ENCODE results near the gene NFKB2.

Gene NFKB2

DNA sequence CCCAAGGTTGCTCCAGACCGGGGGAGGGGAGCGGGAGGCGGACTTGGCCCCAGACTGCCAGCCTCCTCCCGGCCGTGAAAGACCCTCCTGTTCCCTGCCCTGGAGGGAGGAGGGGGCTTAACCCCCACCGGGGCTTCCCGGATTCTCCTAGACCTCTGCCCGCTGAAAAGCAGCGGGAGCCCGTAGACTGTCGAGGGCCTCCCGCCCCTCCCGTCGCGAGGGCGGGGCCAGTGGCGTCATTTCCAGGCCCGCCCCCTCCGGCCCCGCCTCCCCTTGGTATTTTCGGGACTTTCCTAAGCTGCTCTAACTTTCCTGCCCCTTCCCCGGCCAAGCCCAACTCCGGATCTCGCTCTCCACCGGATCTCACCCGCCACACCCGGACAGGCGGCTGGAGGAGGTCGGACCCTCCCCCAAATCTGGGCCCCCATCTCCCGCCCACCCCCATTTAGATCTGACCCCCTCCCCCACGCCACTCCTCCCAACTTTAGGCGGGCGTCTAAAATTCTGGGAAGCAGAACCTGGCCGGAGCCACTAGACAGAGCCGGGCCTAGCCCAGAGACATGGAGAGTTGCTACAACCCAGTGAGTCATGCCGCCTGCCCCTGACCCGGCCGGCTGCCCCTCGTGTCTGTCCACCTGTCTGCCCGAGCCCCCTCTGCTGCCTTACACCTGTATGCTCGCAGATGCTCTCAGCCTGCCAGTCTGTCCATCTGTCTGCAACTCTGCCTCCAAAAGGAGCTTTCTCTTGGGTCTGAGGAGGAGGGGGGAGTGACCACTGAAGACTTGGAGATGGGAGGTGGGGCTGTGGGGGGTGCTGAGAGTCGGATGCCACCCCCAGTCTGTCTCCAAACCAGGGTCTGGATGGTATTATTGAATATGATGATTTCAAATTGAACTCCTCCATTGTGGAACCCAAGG, at the start of gene NFKB2:
Gene NFKB2, plus strand, starts transcription at position 306 of the 917 bp plus-strand sequence. Its CDS starts 255 bp downstream, at position 561.
- ATAC-seq (peak; percentile 33), DNase-seq (peak; percentile 95)

DNA sequence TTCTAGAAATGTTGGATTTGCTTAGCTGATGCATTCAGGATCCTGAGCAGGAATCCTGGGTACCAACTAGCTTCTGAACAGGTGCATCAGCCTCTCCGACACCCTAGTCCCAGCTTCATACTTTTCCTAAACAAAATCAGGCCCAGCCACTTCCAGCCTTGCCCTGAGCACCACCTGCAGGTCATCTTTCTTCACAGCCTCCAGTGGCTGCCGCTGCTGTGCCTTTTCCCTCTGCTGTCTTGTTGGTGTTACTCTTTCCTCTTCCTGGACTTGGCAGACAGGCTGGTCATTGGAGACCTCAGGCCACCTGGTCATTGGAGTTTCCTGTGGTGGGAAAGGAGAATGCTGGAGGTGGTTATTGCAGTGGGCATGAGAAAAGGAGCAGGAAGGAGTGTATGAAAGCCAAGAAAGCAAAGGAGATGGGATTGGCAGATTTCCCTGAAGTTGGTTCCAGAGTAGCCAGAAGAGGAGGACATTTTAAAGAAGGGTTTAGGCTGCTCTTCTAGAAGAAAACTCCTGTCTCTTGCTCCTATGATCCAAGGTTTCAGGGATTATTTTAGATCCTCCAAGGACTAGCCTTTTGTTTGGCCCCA, 48.2 kb upstream of the NFKB2 start:
- ATAC-seq (no peak), DNase-seq (peak; percentile 30)

DNA sequence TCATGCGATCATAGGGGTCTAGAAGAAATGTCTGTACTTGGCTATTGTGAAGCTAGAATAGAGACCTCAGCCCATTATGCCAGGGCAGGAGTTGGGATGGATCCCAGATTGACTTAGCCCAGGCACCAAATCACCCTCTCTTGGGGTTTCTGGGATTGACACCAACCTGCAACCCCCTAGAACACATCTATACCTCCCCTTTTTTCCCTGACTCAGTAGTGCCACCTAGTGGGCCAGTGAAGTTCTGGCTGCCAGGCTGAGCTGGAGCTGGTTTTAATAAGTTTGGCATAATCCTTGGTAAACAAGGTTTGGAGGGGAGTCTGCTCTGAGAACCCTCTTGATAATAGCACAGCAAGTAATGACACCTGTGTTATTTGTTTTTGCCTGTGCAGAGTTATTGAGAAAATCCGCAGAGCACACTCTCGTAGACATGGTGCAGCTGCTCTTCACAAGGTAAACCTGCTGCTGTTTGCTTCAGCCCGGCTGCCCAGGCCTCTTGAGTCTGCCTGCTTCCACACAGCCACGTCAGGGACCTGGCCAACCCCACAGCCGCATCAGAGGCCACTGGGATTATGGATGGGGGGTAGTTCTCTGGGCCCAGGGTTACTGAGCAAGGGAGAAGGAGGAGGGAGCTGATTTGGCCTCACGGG, 43.3 kb upstream of the NFKB2 start:
- DNase-seq, result peak; percentile 82
- ATAC-seq, result peak; percentile 68

DNA sequence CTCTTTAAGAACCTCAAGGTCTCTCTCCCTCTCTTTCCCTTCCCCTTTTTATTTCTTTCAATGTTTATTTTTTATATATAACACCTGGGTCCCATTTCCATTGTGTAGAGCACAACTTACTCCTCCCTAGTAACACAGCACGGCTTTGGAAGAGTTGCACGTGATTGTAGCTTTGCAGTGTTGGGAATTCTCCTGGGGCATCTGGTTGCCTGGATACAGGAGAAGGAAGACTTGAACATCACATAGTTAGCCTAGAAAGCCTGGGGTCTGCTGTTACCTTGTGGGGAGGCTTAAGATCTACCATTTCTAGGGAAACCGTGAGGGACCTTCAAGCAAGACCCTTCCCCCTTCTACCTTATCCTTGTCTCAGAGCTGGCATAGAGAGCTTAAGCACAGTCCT, 41.1 kb upstream of the NFKB2 start:
- no peak for DNase-seq
- no peak for ATAC-seq

DNA sequence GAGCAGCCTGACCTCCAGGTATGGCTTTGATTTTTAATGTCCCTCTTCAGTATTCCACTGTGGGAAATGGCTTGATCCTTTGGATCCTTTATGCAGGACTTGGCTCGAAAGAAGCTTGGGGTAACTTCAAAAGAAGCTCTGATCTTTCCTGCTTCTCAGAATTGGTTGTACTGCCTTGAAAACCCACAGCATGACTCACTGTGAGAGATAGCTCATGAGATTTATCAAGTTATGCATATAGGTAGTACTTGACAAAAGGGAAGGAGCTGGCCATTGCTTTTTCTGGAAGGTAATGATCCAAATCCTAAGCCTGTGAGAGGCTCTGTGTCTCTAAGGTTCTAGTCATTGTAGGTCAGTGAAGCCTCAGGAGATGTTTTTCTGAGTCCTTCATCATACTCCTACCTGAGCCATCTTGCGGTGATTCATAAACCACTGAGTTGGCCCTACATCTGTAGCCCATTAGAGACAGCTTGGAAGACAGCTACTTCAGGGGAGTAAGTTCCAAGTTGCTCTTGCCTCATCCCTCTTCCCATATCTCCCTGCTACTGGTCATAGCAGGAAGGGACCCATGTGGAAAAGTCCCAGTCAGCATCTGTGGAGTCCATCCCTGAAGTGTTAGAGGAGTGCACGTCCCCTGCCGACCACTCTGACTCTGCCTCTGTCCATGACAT, 36.7 kb upstream of the NFKB2 start:
- no peak for DNase-seq
- peak; percentile 66 for ATAC-seq

DNA sequence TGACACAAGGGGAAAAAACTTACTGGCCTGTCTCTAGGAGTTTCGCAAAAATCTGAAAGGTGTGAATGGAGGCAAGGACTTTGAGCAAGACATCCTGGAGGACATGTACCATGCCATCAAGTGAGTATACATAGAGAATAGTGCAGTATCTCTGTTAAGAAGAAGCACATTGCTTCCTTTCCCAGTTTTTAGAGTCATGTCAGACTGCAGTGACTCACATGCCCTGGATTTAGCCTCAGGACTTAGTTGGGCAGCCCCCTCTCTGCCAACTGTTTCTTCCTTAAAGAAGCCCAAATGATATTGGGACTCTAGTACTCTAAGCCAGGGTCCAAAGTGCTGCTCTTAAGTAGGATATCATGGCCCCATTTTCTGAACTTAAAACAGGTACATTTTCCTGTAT, 28.1 kb upstream of the NFKB2 start:
- DNase-seq (no peak), ATAC-seq (no peak)

DNA sequence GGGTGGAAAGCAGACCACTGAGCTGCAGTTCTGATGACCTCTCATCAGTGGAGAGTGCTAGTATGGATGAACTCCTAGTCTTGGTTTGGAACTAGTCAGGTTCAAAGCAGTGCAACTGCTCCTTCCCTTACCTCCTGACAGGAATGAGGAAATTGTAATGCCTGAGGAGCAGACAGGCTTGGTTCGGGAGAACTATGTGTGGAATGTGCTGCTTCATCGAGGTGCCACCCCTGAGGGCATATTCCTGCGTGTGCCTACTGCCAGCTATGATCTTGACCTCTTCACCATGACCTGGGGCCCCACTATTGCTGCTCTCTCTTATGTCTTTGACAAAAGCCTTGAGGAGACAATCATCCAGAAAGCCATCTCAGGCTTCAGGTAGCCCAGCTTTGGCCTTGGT, 27.4 kb upstream of the NFKB2 start:
- no peak for DNase-seq
- no peak for ATAC-seq

DNA sequence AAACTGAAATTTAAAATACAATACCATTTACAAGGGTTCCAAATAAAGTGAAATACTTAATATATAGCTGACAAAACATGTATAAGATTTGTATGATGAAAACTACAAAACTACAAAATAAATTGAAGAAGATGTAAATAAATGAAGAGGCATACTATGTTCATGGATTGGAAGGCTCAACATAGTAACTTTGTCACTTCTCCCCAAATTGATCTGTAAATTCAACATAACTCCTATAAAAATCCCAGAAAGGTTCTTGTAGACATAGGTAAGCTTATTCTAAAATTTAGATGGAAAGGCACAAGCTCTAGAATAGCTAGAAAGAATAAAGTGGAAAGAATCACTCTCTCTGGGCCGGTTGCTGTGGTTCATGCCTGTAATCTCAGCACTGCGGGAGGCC, 24.2 kb upstream of the NFKB2 start:
- ATAC-seq (no peak), DNase-seq (no peak)

DNA sequence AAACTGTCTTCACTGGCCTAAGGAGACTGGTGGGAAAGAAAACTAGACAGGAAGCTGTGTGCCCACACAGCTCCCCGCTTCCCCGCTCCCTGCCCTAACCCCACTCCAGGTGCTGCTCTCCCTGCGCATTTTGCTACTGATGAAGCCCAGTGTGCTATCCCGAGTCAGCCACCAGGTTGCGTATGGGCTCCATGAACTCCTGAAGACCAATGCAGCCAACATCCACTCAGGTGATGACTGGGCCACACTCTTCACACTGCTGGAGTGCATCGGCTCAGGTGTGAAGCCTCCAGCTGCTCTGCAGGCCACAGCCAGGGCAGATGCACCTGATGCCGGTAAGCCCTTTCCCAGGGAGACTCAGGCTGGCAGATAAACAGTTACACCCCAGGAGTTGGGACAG, 20.3 kb upstream of the NFKB2 start:
- ATAC-seq, result no peak
- DNase-seq, result no peak

DNA sequence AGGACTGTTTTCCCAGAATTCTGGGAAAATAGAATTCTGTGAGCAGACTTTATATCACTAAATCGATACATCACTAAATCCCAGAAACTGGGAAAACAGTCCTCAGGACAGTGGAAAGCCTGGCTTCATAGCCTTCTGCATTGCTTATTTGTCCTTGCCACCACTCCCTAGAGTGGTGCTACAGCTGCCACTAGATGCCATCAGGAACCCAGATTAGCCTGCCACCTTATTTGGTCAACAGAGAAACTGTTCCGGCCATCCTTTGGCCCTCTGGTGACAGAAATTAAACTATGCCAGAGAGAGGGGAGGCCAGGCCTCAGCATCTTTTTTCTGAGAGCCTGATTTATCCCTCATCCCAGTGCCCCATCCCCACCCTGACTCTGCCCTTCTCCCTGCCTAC, 19.6 kb upstream of the NFKB2 start:
- ATAC-seq (no peak), DNase-seq (no peak)

DNA sequence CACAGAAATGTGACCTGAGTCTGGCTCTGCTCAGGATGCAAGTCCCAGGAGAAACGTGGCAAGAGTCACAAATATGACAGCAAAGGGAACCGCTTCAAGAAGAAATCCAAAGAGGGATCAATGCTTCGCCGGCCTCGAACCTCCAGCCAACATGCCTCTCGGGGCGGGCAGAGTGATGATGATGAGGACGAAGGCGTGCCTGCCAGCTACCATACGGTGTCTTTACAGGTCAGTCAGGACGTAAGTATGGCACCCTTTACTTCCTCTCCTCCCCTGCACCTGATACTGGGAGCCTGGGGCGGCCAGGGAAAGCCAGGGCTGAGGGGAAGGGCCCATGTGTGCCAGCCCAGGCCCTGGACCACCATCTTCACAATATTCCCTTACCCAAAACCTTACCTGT, 18.6 kb upstream of the NFKB2 start:
- ATAC-seq (no peak), DNase-seq (no peak)

DNA sequence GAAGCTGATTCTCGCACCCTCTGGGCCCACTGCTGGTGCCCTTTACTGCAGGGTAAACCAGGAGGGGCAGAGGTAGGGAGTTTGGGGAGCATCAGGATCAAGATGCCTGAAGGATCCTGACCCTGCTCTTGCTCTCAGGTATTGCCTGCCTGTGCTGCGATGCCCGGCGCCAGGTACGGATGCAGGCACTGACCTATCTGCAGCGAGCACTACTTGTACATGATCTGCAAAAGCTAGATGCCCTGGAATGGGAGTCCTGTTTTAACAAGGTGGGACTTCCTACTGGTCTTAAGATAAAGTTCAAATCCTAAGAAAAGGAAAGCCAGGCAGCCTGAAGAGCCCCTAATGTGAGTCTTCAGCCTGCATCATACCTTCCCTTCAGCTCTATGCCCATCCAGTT, 16.1 kb upstream of the NFKB2 start:
- DNase-seq (no peak), ATAC-seq (no peak)

DNA sequence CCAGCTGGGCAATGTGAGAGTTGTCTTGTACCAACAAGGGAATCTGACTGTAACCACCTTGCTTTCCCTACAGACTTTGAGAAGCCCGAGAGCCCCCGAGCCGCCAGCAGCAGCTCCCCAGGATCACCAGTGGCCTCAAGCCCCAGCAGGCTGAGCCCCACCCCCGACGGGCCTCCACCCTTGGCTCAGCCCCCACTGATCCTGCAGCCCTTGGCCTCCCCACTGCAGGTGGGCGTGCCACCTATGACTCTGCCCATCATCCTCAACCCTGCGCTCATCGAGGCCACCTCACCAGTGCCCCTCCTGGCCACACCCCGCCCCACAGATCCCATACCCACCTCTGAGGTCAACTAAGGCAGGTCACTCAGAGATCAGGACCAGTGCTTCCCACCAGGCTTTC, 13.5 kb upstream of the NFKB2 start:
- ATAC-seq (no peak), DNase-seq (no peak)

DNA sequence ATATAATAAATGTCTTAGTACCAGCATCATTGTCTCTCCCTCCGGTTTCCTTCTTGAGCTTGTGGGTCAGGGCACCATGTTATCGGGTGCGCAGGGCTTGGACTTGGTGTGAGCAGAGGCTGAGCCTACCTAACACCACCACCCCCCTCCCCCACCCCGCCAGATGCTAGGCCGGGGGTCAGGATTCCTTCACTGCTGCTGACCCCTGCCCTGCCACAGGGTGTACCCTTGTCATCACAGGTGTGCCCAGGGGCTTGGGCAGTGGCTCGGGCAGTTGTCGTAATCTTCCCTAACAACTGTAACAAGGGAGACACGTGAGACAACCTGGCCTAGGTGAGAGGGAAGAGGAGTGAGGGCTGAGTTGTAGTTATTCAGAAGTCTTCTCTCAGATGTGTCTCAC, 12.6 kb upstream of the NFKB2 start:
- DNase-seq, result no peak
- ATAC-seq, result no peak

DNA sequence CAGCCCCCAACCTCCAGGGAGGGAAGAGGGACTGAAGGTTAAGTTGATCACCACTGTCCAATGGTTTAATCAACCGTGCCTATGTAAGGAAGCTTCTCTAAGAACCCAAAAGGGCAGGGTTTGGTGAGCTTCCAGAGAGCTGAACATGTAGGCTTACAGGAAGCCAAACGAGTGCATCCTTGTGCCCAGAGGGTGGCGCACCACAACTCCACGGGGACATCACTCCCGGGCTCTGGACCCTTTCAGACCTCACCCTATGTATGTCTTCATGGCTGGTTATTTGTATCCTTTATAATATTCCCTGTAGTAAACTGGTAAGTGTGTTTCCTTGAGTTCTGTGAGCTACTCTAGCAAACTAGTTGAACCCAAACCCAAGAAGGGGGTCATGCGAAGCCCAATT, 11.5 kb upstream of the NFKB2 start:
- ATAC-seq, result peak; percentile 34

DNA sequence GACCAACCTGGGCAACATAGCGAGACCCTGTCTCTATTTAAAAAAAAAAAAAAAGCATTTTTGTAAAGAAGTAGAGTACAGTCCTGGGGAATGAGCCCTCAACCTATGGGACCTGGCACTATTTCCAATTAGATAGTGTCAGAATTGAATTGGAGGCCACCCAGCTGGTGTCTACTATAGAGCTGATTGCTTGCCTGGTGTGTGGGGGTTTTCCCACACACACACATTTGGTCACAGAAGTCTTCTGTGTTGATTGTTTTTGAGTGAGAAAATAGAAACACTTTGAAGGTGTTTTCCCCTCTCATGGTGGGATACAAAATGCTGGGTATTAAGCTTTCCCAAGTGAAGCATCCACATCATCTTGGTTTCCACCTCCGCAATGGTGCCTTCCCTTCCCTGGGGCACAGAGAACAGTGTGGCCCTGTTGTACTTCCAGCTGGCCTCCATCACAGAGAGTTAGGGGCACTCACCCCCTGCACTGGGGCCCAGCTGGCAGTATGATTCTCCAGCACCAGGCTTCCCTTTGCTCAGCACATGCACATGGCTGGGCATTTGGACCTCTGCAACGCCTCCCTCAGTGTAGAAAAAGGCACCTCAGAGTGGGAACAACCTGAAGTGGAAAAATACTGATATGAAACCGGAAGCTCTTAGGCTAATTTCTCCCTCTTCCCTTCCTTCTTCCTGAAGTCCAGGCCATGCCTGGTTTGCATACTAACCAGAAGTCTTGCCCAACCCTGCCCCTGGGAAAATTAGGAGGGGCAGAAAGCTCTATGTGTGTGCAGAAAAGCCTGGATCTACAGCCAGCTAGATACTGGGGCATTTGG, 10.7 kb upstream of the NFKB2 start:
- ATAC-seq, result no peak
- no peak for DNase-seq

More for the DNA sequence above, 11.5 kb upstream of the NFKB2 start:
- peak; percentile 23 for DNase-seq

DNA sequence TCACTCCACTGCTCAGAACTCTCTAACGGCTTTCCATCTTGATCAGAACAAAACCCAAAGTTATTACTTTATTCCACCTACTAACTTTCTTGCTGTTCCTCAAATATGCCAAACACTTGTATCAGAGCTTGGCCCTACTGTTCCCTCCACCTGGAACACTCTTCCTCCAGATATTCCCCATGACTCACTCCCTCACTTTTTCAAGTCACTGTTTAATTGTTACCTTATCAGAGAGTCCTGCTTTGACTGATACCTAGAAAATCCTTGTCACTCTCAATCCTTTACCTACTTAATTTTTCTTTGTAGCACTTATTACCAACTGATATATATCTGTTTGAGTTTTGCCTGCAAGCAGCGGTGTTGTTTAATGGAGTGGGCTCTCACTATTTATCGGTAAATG, 5.6 kb upstream of the NFKB2 start:
- DNase-seq (no peak), ATAC-seq (no peak)

DNA sequence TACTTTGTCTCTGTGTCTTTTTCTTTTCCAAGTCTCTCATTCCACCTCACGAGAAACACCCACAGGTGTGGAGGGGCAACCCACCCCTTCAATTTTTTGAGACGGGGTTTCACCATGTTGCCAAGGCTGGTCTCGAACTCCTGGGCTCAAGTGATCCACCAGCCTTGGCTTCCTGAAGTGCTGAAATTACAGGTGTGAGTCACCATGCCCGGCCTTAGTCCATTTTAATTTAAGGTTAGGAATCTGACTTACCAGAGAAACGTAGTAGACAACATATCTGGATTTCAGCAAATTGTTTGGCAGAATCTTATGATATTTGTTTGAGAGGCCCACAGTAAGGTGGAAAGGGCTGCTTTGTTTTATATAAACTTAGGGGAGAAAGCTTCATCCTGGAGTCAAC, 3.2 kb upstream of the NFKB2 start:
- no peak for DNase-seq
- no peak for ATAC-seq

DNA sequence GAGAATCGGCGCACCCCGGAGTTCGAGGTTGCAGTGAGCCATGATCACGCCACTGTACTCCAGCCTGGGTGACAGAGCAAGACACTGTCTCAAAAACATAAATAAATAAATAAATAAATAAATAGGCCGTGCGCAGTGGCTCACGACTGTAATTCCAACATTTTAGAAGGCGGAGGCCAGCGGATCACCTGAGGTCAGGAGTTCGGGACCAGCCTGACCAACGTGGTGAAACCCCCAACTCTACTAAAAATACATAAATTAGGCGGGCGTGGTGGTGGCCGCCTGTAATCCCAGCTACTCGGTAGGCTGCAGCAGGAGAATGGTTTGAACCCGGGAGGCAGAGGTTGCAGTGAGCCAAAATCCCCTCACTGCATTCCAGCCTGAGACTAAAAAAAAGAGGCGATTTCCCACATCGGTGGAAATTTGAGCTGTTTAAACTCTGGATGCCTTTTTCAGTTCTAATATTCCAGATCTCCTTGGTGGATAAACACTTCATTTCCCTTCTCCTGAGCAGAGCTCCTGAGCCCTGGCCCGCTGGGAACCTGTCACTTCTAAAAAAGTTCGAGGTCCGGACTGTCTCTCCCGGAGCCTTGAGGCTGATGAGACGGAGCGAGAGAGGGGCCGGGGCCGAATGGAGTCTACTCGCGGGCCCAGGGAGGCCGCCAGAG, 2.0 kb upstream of the NFKB2 start:
- no peak for DNase-seq
- ATAC-seq, result no peak

DNA sequence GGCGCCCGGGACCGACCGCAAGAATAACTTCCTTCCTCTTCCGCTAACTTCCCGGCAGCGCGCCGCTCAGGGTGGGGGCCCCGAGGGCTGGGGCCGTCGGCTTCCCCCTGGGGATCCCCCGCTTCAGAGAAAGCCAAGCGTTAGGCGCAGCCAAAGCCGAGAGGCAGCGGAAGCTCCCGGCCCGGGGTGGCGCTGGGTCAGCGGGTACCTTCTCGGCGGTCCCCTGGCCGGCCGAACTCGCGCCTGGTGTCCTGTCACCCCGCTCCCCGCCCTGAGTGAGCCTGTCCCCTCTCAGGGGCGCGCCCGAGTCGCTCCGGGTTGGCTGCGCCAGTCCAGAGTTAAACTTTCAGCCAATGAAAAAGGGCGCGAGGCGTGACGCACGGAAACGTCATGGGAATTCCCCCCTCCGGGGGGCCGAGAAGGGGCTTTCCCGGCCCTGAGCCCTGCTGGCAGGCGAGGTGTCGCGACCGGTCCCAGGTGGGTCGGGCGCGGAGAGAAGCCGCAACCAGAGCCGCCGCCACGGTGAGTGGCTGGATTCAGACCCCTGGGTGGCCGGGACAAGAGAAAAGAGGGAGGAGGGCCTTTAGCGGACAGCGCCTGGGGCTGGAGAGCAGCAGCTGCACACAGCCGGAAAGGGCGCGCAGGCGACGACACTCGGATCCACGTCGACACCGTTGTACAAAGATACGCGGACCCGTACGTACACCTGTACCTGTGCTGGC, 1.3 kb upstream of the NFKB2 start:
- DNase-seq, result peak; percentile 99

More for the DNA sequence above, 1.3 kb upstream of the NFKB2 start:
- peak; percentile 89 for ATAC-seq

All from stimulated activated naive CD8-positive, alpha-beta T cell treated with anti-CD3 and anti-CD28 coated beads, Interleukin-15, Interleukin-2, amounts not matched to agents 100 U/mL and 50 U/mL, for 24 hours (primary cell).